MM.1S (cell line): ENCODE data around the gene BRI3.

Experiments used
- CTCF ChIP-seq: fragments of 300-600 bp; sonication (generic); IDR thresholded peaks from 2 replicates; pipeline ENCODE4 v1.5.1; 2016; ENCODE audit warnings: antibody characterized with exemption, low read length, mixed read lengths
- EZH2 ChIP-seq: fragments of 300-600 bp; sonication (generic); optimal IDR thresholded peaks from 2 replicates; pipeline ENCODE3; 2017; ENCODE audit warnings: low read depth, mild to moderate bottlenecking, antibody characterized with exemption, low read length, mixed read lengths

GRCh38 chr7:98233219-98234070 lies 48.0 kb upstream of the BRI3 start:
- TF ChIP-seq CTCF (no peak), EZH2 (no peak)
